ENCODE results near the gene SLC35G2. TPM values are rescaled to one million over a fixed set of nuclear protein-coding genes. Genes with fewer than 3 reads are reported as not detected.

The SLC35G2 gene
- total RNA-seq, result 3.9 and 6.6 TPM in 2 replicates

GRCh38 chr3:136818769-136819391 lies at the start of gene SLC35G2:
Gene SLC35G2 (plus strand): TSS chr3:136819126. CDS start chr3:136854461, 35,335 bp downstream.
- Histone ChIP-seq H3K4me3 (ENCODE audit: low read depth, low read length) (peak within 1 kb of the TSS; percentile 59), H3K36me3 (ENCODE audit: control insufficient read depth, insufficient read depth, low read length) (no peaks in the 10 kb centered on the region), H3K27me3 (ENCODE audit: control insufficient read depth, insufficient read depth, low read length) (no peaks in the 10 kb centered on the region)
- DNase-seq (ENCODE audit: low read depth), result no peak
- peak; percentile 20 for TF ChIP-seq CTCF (IDR thresholded peaks at IDR 0.05; ENCODE audit: insufficient read depth, low read length, poor library complexity, severe bottlenecking)

DNA sequence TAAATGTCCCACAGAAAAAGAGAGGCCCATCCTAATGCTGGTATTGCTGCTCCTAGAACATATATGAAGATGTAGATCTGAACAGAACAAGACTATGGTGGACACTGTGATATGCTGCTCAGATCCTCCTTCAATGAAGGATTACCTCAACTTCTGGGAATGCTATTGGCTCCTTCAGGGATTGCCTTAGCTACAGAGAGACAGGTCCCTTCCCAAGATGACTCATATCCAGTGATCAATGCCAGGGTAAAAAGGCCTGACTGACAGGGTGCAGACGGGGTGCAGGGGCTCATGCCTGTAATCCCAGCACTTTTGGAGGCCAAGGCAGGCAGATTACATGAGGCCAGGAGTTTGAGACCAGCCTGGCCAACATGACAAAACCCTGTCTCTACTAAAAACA lies 46.2 kb upstream of the SLC35G2 start:
- Histone ChIP-seq H3K4me3 (ENCODE audit: low read depth, low read length) (no peak overlapping the region), H3K27me3 (ENCODE audit: control insufficient read depth, insufficient read depth, low read length) (no peaks in the 10 kb centered on the region), H3K36me3 (ENCODE audit: control insufficient read depth, insufficient read depth, low read length) (no peaks in the 10 kb centered on the region)
- no peak for DNase-seq (ENCODE audit: low read depth)
- no peak for TF ChIP-seq CTCF (IDR thresholded peaks at IDR 0.05; ENCODE audit: insufficient read depth, low read length, poor library complexity, severe bottlenecking)

DNA sequence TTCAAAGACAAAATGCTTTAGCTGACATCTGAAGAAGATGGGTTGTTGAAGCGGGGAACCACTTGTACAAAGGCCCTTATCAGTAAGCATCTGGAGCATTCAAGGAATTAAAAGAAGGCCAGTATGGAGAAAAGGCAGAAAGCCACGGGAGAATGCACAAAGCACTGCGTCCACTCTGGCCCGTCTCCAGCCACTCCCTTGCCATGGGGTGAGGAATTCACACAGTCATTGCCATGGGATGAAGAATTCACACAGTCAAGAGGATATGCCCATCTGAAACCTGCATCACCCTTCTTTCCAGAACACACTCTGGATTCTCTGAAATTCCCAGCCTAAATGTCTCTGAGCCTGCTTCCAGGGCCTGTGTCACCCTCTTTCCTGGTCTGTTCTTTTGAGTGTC lies 40.1 kb upstream of the SLC35G2 start:
- no peaks in the 10 kb centered on the region for H3K27me3 ChIP-seq (ENCODE audit: control insufficient read depth, insufficient read depth, low read length)
- no peak for DNase-seq (ENCODE audit: low read depth)
- H3K4me3 ChIP-seq (ENCODE audit: low read depth, low read length), result no peak overlapping the region
- no peaks in the 10 kb centered on the region for H3K36me3 ChIP-seq (ENCODE audit: control insufficient read depth, insufficient read depth, low read length)
- TF ChIP-seq CTCF (IDR thresholded peaks at IDR 0.05; ENCODE audit: insufficient read depth, low read length, poor library complexity, severe bottlenecking), result no peak

DNA sequence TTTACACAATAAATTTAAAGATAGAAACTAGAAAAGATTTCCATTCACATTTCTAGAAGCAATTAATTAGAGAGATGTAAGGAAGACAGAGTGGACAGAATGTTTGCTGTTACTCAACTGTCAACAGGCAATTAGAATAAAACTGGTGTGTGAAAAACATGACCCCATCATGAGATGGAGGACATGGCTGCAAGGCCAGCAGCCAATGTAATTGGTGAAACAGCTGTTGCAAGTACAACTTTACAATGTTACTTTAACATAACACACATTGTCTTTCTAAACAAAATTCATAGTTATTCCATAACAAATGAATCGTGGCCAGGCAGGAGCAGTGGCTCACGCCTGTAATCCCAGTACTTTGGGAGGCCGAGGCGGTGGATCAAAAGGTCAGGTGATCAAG lies 38.2 kb upstream of the SLC35G2 start:
- H3K36me3 ChIP-seq (ENCODE audit: control insufficient read depth, insufficient read depth, low read length), result no peaks in the 10 kb centered on the region
- no peak for DNase-seq (ENCODE audit: low read depth)
- TF ChIP-seq CTCF (IDR thresholded peaks at IDR 0.05; ENCODE audit: insufficient read depth, low read length, poor library complexity, severe bottlenecking), result no peak
- no peaks in the 10 kb centered on the region for H3K27me3 ChIP-seq (ENCODE audit: control insufficient read depth, insufficient read depth, low read length)
- no peak overlapping the region for H3K4me3 ChIP-seq (ENCODE audit: low read depth, low read length)

- DNase-seq (ENCODE audit: low read depth), result no peak
- Histone ChIP-seq H3K36me3 (ENCODE audit: control insufficient read depth, insufficient read depth, low read length) (no peaks in the 10 kb centered on the region), H3K27me3 (ENCODE audit: control insufficient read depth, insufficient read depth, low read length) (no peaks in the 10 kb centered on the region), H3K4me3 (ENCODE audit: low read depth, low read length) (no peak overlapping the region)
- no peak for TF ChIP-seq CTCF (IDR thresholded peaks at IDR 0.05; ENCODE audit: insufficient read depth, low read length, poor library complexity, severe bottlenecking)
Measured at GRCh38 chr3:136783708-136784191, 35.2 kb upstream of the SLC35G2 start.

DNA sequence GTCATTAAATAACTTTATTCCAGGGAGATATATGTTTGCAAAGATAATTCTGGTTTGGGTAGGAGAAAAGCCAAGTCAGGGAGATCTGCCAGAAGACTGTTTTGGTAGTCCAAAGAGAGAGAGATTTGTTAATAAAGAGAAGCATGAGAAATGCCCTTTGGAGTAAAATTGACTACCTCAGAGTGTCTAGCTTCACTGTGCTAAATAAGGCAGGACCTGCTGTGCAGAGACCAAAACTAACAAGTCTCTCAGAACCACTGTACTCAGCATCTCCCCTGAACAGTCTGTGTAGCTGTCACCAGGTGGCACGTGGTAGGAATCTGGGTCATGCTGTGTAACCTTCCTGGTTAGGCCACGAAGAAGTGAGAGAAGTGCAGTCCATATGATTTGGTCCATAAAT lies 31.6 kb upstream of the SLC35G2 start:
- Histone ChIP-seq H3K36me3 (ENCODE audit: control insufficient read depth, insufficient read depth, low read length) (no peaks in the 10 kb centered on the region), H3K4me3 (ENCODE audit: low read depth, low read length) (no peak overlapping the region), H3K27me3 (ENCODE audit: control insufficient read depth, insufficient read depth, low read length) (no peaks in the 10 kb centered on the region)
- DNase-seq (ENCODE audit: low read depth), result no peak
- TF ChIP-seq CTCF (IDR thresholded peaks at IDR 0.05; ENCODE audit: insufficient read depth, low read length, poor library complexity, severe bottlenecking), result no peak
